ENCODE measurements around the gene ANKRD11.
A peak's percentile ranks its signal among the peaks of the same experiment; 100 is the strongest.

The ANKRD11 gene

DNA sequence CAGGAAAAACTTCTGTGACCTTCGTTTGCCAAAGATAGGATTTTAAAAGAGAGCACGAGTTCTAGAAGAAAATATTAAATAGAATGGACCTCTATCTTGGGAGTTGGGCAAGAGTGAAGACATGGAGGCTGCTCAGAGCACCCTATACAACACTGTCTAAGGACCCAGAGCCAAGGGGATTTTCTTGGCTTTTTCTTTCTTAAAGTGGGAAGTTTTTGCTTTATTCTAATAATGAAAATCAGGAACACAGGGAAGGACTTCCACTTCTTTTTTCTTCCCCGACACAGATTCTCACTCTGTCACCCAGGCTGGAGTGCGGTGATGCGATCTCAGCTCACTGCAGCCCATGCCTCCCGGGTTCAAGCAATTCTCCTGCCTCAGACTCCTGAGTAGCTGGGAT lies 178.7 kb downstream of the ANKRD11 start:
- no peak overlapping the region for H4K12ac ChIP-seq (ENCODE audit: low read depth, low read length)
- H3K14ac ChIP-seq (ENCODE audit: low read length): no peak overlapping the region
- H3K79me2 ChIP-seq (ENCODE audit: control insufficient read depth, insufficient read depth, low read length, poor library complexity): peaks cover 4% of the 10 kb centered on the region
- H3K4me1 ChIP-seq (ENCODE audit: control insufficient read depth in 1 of 2, insufficient read depth in 2 of 2, low read length in 2 of 2): peaks cover 5 to 10% of the 10 kb centered on the region in 2 experiments
- no peaks in the 10 kb centered on the region for H3K9me3 ChIP-seq (ENCODE audit: insufficient read depth, low read depth, low read length)
- H2AK5ac ChIP-seq (ENCODE audit: low read length): no peak overlapping the region
- H3K27me3 ChIP-seq (ENCODE audit: insufficient read depth, low read length): no peaks in the 10 kb centered on the region
- H3K9ac ChIP-seq (ENCODE audit: low read length): no peak overlapping the region
- H2BK12ac ChIP-seq (ENCODE audit: low read length): no peak overlapping the region
- H2BK5ac ChIP-seq (ENCODE audit: low read depth, low read length, poor library complexity): no peak overlapping the region
- no CpG with 5 or more reads among the region's 6 CpGs for WGBS (ENCODE audit: extremely low coverage, insufficient coverage, insufficient read length)
- no peak overlapping the region for H3K4me3 ChIP-seq (ENCODE audit: low read depth, low read length)
- no peak overlapping the region for H3K4ac ChIP-seq (ENCODE audit: low read depth, low read length)
- no peak overlapping the region for H3K18ac ChIP-seq (ENCODE audit: low read length)
- H2AFZ ChIP-seq (ENCODE audit: insufficient read depth, low read length, poor library complexity): no peak overlapping the region
- no peak overlapping the region for H4K91ac ChIP-seq (ENCODE audit: low read depth, low read length)
- no peak overlapping the region for H3K27ac ChIP-seq (ENCODE audit: low read depth, low read length)
- no peak overlapping the region for H2BK120ac ChIP-seq (ENCODE audit: insufficient read depth, low read length, poor library complexity)
- H3K23ac ChIP-seq (ENCODE audit: low read length): no peak overlapping the region
- no peak overlapping the region for H3K4me2 ChIP-seq (ENCODE audit: low read length)
- H4K8ac ChIP-seq (ENCODE audit: low read depth, low read length): no peak overlapping the region
- peaks cover 36 to 38% of the 10 kb centered on the region in 2 experiments for H3K36me3 ChIP-seq (ENCODE audit: control insufficient read depth in 1 of 2, insufficient read depth in 2 of 2, low read length in 2 of 2)
- H3K79me1 ChIP-seq (ENCODE audit: low read length): no peaks in the 10 kb centered on the region
- no peak for DNase-seq

DNA sequence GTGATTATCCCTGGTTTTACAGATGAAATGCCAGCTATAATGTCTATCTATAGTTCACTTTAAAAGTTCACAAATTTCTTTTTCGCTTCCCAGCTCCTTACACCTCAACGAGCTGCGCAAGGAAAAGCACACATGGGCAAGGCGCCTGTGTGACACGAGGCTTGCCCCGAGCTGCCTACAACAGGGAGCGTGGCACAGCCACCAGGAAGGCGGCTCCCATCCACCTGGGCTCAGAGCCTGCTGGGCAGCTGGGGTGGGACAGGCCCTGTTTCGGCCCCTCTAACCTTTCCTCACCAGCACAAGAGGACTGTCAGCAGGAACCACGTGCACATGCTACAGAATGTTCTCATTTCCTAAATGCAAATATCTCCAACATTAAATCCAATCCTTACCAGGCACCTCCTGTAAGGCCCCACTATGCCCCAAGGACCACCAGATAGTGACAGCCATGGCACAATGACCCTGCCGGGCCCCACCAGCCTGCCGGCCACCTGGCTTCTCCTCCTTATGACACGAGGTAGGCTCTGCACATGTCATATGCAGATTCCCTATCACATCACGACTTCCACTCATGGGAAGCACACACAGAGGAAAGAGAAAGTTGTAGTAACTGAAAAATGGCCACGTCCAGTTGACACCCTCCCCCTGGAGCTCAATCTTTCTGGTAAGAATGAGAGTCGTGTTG lies 180.8 kb downstream of the ANKRD11 start:
- no peak for DNase-seq
- peak overlapping the region; percentile 4 for H3K4ac ChIP-seq (ENCODE audit: low read depth, low read length)
- no peaks in the 10 kb centered on the region for H3K27me3 ChIP-seq (ENCODE audit: insufficient read depth, low read length)
- peaks cover 29 to 30% of the 10 kb centered on the region in 2 experiments for H3K36me3 ChIP-seq (ENCODE audit: control insufficient read depth in 1 of 2, insufficient read depth in 2 of 2, low read length in 2 of 2)
- H2AFZ ChIP-seq (ENCODE audit: insufficient read depth, low read length, poor library complexity): no peak overlapping the region
- H4K8ac ChIP-seq (ENCODE audit: low read depth, low read length): no peak overlapping the region
- H3K9me3 ChIP-seq (ENCODE audit: insufficient read depth, low read depth, low read length): no peaks in the 10 kb centered on the region
- no peak overlapping the region for H4K12ac ChIP-seq (ENCODE audit: low read depth, low read length)
- H2BK12ac ChIP-seq (ENCODE audit: low read length): no peak overlapping the region
- no peak overlapping the region for H3K14ac ChIP-seq (ENCODE audit: low read length)
- H3K23ac ChIP-seq (ENCODE audit: low read length): no peak overlapping the region
- no peak overlapping the region for H3K27ac ChIP-seq (ENCODE audit: low read depth, low read length)
- WGBS (ENCODE audit: extremely low coverage, insufficient coverage, insufficient read length): no CpG with 5 or more reads among the region's 16 CpGs
- no peak overlapping the region for H4K91ac ChIP-seq (ENCODE audit: low read depth, low read length)
- H2BK120ac ChIP-seq (ENCODE audit: insufficient read depth, low read length, poor library complexity): no peak overlapping the region
- no peak overlapping the region for H3K4me3 ChIP-seq (ENCODE audit: low read depth, low read length)
- H3K18ac ChIP-seq (ENCODE audit: low read length): no peak overlapping the region
- H2AK5ac ChIP-seq (ENCODE audit: low read length): no peak overlapping the region
- no peak overlapping the region for H2BK5ac ChIP-seq (ENCODE audit: low read depth, low read length, poor library complexity)
- H3K79me1 ChIP-seq (ENCODE audit: low read length): no peaks in the 10 kb centered on the region
- H3K9ac ChIP-seq (ENCODE audit: low read length): no peak overlapping the region
- H3K4me1 ChIP-seq (ENCODE audit: control insufficient read depth in 1 of 2, insufficient read depth in 2 of 2, low read length in 2 of 2): no peaks in the 10 kb centered on the region
- H3K79me2 ChIP-seq (ENCODE audit: control insufficient read depth, insufficient read depth, low read length, poor library complexity): peaks cover 2% of the 10 kb centered on the region
- H3K4me2 ChIP-seq (ENCODE audit: low read length): no peak overlapping the region

DNA sequence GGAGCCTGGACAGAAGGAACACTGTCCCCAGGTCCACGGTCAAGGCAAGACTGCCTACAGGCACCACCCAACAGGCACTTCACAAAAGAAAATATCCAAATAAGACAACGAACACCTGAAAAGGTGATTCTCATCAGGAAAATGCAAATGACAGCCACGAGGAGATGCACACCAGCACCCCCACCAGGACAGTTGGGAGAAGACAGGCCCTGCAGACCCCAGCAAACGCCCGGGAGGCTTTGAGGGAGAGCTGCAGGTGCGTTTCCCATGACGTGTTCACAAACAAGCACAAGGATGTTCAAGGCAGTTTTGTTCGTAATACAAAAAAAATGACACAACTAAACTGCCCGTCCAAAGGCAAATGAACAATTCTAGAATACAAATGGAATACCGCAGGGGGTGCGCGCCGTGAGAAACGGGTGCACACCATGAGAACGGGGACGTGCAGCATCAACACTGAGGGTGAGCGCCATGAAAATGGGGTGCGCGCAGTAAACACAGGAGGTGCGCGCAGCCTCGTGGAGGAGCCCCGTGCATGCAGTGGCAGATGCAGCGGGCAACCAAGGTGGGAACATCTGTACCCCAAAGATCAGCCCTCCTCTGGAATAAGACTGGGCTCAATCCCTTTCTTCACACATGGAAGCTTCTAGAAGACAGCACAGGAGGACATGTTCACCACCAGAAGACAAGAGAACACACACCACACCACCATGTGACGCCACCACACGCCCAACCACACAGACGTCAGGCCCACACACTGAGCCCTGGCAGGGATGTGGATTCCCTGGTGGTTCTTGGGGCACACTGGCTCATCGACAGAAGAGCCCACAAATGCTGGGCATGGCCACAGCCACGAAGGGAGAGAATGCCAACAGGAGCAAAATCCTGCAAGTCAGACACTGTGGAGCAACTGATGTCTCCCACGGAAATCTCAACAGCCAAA lies 181.7 kb downstream of the ANKRD11 start:
- H2AK5ac ChIP-seq (ENCODE audit: low read length): no peak overlapping the region
- peaks cover 2% of the 10 kb centered on the region for H3K79me2 ChIP-seq (ENCODE audit: control insufficient read depth, insufficient read depth, low read length, poor library complexity)
- peaks cover 37 to 38% of the 10 kb centered on the region in 2 experiments for H3K36me3 ChIP-seq (ENCODE audit: control insufficient read depth in 1 of 2, insufficient read depth in 2 of 2, low read length in 2 of 2)
- no peak overlapping the region for H3K4me3 ChIP-seq (ENCODE audit: low read depth, low read length)
- H3K4me2 ChIP-seq (ENCODE audit: low read length): no peak overlapping the region
- no peaks in the 10 kb centered on the region for H3K79me1 ChIP-seq (ENCODE audit: low read length)
- no peak overlapping the region for H4K91ac ChIP-seq (ENCODE audit: low read depth, low read length)
- no peaks in the 10 kb centered on the region for H3K27me3 ChIP-seq (ENCODE audit: insufficient read depth, low read length)
- no peak overlapping the region for H2AFZ ChIP-seq (ENCODE audit: insufficient read depth, low read length, poor library complexity)
- peaks cover 5% of the 10 kb centered on the region for H3K9me3 ChIP-seq (ENCODE audit: insufficient read depth, low read depth, low read length)
- no peak overlapping the region for H4K8ac ChIP-seq (ENCODE audit: low read depth, low read length)
- no peak overlapping the region for H3K27ac ChIP-seq (ENCODE audit: low read depth, low read length)
- peak; percentile 19 to 37 for DNase-seq
- H2BK5ac ChIP-seq (ENCODE audit: low read depth, low read length, poor library complexity): no peak overlapping the region
- WGBS (ENCODE audit: extremely low coverage, insufficient coverage, insufficient read length): no CpG with 5 or more reads among the region's 30 CpGs
- no peak overlapping the region for H3K18ac ChIP-seq (ENCODE audit: low read length)
- H3K23ac ChIP-seq (ENCODE audit: low read length): no peak overlapping the region
- no peak overlapping the region for H3K9ac ChIP-seq (ENCODE audit: low read length)
- H2BK12ac ChIP-seq (ENCODE audit: low read length): no peak overlapping the region
- peak overlapping the region; percentile 73 for H3K4ac ChIP-seq (ENCODE audit: low read depth, low read length)
- H3K4me1 ChIP-seq (ENCODE audit: control insufficient read depth in 1 of 2, insufficient read depth in 2 of 2, low read length in 2 of 2): no peaks in the 10 kb centered on the region
- H3K14ac ChIP-seq (ENCODE audit: low read length): no peak overlapping the region
- no peak overlapping the region for H2BK120ac ChIP-seq (ENCODE audit: insufficient read depth, low read length, poor library complexity)
- no peak overlapping the region for H4K12ac ChIP-seq (ENCODE audit: low read depth, low read length)

DNA sequence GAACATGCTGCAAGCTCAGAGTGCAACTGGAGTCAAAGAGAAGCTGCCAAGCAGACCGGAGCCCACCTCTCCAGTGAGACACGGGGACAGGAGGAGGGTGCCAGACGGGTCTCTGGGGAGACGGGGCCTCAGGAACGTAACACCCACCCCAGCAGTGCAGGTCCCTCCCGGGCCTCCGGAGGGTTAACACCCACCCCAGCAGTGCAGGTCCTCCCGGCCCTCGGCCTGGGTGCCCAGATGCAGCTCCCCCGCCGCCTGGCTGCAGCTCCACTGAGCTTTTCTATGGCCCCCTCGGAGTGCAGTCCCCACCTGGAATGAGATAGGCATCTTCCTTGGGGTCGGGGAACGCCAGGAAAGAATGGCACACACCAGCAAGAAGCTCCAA lies 182.9 kb downstream of the ANKRD11 start:
- DNase-seq: no peak
- Histone ChIP-seq H3K4me1 (ENCODE audit: control insufficient read depth in 1 of 2, insufficient read depth in 2 of 2, low read length in 2 of 2) (no peaks in the 10 kb centered on the region), H2BK5ac (ENCODE audit: low read depth, low read length, poor library complexity) (no peak overlapping the region), H4K12ac (ENCODE audit: low read depth, low read length) (no peak overlapping the region), H2BK12ac (ENCODE audit: low read length) (no peak overlapping the region), H2AK5ac (ENCODE audit: low read length) (no peak overlapping the region), H3K4me2 (ENCODE audit: low read length) (no peak overlapping the region), H3K14ac (ENCODE audit: low read length) (no peak overlapping the region), H3K9me3 (ENCODE audit: insufficient read depth, low read depth, low read length) (peaks cover 5% of the 10 kb centered on the region), H3K27ac (ENCODE audit: low read depth, low read length) (no peak overlapping the region), H3K18ac (ENCODE audit: low read length) (no peak overlapping the region), H3K4me3 (ENCODE audit: low read depth, low read length) (no peak overlapping the region), H4K91ac (ENCODE audit: low read depth, low read length) (no peak overlapping the region), H3K79me1 (ENCODE audit: low read length) (no peaks in the 10 kb centered on the region), H3K23ac (ENCODE audit: low read length) (no peak overlapping the region), H4K8ac (ENCODE audit: low read depth, low read length) (no peak overlapping the region), H2AFZ (ENCODE audit: insufficient read depth, low read length, poor library complexity) (no peak overlapping the region), H3K9ac (ENCODE audit: low read length) (no peak overlapping the region), H3K36me3 (ENCODE audit: control insufficient read depth in 1 of 2, insufficient read depth in 2 of 2, low read length in 2 of 2) (peaks cover 39% of the 10 kb centered on the region in 2 experiments), H3K27me3 (ENCODE audit: insufficient read depth, low read length) (no peaks in the 10 kb centered on the region), H2BK120ac (ENCODE audit: insufficient read depth, low read length, poor library complexity) (no peak overlapping the region), H3K4ac (ENCODE audit: low read depth, low read length) (peak overlapping the region; percentile 55), H3K79me2 (ENCODE audit: control insufficient read depth, insufficient read depth, low read length, poor library complexity) (peaks cover 2% of the 10 kb centered on the region)
- no CpG with 5 or more reads among the region's 14 CpGs for WGBS (ENCODE audit: extremely low coverage, insufficient coverage, insufficient read length)

Measured in trophoblast cell (in vitro differentiated cells and primary cell).